Parathyroid adenoma (tissue), 2 donors: Measurements from ENCODE around the gene LRCOL1.

Experiments used
- H2AFZ ChIP-seq: fragments of 300-600 bp; sonication (generic); one replicate; pipeline ENCODE4 v1.7.0; 2017; ENCODE audit warnings: antibody characterized with exemption, mild to moderate bottlenecking
- H3K27ac ChIP-seq: fragments of 300-600 bp; sonication (generic); one replicate; pipeline ENCODE4 v1.7.0; 2017
- H3K27me3 ChIP-seq: fragments of 300-600 bp; sonication (generic); one replicate; pipeline ENCODE4 v1.7.0; 2017; ENCODE audit warnings: low read length; ENCODE audit not compliant: control insufficient read depth, insufficient read depth
- H3K36me3 ChIP-seq: fragments of 300-600 bp; sonication (generic); one replicate; pipeline ENCODE4 v1.7.0; 2017; ENCODE audit warnings: low read length; ENCODE audit not compliant: control insufficient read depth, insufficient read depth
- H3K4me1 ChIP-seq: fragments of 300-600 bp; sonication (generic); one replicate; pipeline ENCODE4 v1.7.0; 2017; ENCODE audit warnings: control low read depth
- H3K4me2 ChIP-seq: fragments of 300-600 bp; sonication (generic); one replicate; pipeline ENCODE4 v1.7.0; 2017; ENCODE audit warnings: low read length
- H3K4me3 ChIP-seq: fragments of 300-600 bp; sonication (generic); one replicate; pipeline ENCODE4 v1.7.0; 2017; ENCODE audit warnings: low read depth, low read length
- H3K79me2 ChIP-seq: fragments of 300-600 bp; sonication (generic); one replicate; pipeline ENCODE4 v1.7.0; 2017; ENCODE audit warnings: control low read depth
- H3K9ac ChIP-seq: fragments of 300-600 bp; sonication (generic); one replicate; pipeline ENCODE4 v1.7.0; 2017; ENCODE audit warnings: mild to moderate bottlenecking
- H3K9me3 ChIP-seq: fragments of 300-600 bp; sonication (generic); one replicate; pipeline ENCODE4 v1.7.0; 2017; ENCODE audit warnings: low read length; ENCODE audit not compliant: control insufficient read depth
- TF ChIP-seq, protein P1 (sequence below): fragments of 300-600 bp; sonication (generic); IDR thresholded peaks from one replicate; pipeline ENCODE4 v1.7.0; 2017; ENCODE audit warnings: antibody characterized with exemption, mild to moderate bottlenecking
- donor health status: primary hyperparathyroidism.

LRCOL1 gene

DNA sequence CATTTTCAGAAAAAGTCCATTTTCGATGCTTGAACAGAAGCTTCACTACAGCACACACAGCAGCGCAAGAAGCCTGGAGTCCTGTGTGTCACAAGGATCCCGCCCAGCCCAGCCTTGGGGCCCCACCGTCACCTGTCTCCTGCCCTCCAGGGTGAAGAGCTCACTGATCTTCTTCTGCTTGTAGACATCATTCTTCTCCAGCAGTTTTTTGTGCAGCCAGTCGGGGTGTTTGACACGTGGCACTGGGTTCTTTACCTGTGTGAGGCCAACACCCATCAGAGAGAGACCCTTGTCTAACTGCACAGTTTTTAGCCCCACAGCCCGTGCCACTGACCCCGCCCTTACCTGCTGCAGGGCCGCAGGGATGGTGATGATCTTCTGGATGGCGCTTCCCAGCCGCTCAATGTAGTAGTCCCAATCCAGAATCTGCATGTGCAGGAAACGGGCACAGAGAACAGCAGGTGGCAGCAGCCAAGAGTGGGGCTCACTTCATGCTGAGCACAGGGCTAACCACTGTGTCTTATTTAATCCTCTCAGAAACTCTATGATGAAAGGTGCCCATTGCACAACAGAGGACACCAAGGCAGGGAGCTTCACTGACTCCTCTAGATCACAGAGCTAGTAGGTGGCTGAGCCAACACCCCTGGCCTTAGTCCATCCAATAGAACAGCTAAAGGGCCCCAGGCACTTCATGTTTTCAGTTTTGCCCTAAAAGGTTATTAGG lies 46.8 kb upstream of the LRCOL1 start:
- no peak overlapping the region for H3K4me3 ChIP-seq
- no peak overlapping the region for H3K9ac ChIP-seq
- TF ChIP-seq, protein P1, sequence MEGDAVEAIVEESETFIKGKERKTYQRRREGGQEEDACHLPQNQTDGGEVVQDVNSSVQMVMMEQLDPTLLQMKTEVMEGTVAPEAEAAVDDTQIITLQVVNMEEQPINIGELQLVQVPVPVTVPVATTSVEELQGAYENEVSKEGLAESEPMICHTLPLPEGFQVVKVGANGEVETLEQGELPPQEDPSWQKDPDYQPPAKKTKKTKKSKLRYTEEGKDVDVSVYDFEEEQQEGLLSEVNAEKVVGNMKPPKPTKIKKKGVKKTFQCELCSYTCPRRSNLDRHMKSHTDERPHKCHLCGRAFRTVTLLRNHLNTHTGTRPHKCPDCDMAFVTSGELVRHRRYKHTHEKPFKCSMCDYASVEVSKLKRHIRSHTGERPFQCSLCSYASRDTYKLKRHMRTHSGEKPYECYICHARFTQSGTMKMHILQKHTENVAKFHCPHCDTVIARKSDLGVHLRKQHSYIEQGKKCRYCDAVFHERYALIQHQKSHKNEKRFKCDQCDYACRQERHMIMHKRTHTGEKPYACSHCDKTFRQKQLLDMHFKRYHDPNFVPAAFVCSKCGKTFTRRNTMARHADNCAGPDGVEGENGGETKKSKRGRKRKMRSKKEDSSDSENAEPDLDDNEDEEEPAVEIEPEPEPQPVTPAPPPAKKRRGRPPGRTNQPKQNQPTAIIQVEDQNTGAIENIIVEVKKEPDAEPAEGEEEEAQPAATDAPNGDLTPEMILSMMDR, result no peak
- peaks cover 5% of the 10 kb centered on the region for H3K4me1 ChIP-seq
- no peaks in the 10 kb centered on the region for H3K9me3 ChIP-seq
- no peaks in the 10 kb centered on the region for H3K79me2 ChIP-seq
- no peaks in the 10 kb centered on the region for H3K36me3 ChIP-seq
- H2AFZ ChIP-seq, result no peak overlapping the region
- H3K4me2 ChIP-seq, result no peak overlapping the region
- no peaks in the 10 kb centered on the region for H3K27me3 ChIP-seq
- no peak overlapping the region for H3K27ac ChIP-seq

DNA sequence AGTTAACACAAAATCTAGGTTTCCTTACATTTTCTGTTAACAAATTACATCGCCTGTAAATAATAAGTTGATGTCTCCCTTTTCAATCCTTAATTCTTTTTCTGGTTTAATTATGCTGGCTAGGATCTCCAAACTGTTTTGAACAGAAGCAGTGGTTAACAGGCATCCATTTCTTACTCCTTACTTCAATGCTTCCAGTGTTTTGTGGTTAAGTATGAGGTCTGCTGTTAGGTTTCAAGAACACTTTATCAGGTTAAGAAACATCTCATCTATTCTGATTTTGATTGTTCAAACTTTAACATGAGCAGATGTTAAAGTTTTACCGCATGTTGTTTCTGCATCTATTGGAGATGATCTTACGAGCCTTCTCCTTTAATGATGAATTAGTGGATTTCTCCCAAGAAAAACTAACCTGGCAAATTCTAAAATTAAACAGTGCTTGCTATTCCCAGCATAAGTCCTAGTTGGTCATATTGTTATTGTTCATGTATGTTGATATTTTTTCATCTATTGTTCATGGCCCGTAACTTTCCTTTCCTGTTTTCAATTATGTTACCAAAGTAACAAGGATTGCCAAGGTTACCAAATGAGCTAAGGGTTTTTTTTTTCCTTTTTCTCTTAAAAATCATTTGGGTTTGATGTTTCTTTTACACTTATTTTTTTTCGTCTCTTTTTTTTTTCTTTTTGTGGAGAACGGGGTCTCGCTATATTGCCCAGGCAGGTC lies 43.3 kb upstream of the LRCOL1 start:
- Histone ChIP-seq H3K79me2 (no peaks in the 10 kb centered on the region), H3K9ac (no peak overlapping the region), H3K27me3 (no peaks in the 10 kb centered on the region), H2AFZ (no peak overlapping the region), H3K4me2 (no peak overlapping the region), H3K27ac (no peak overlapping the region), H3K36me3 (no peaks in the 10 kb centered on the region), H3K9me3 (no peaks in the 10 kb centered on the region), H3K4me3 (no peak overlapping the region), H3K4me1 (no peaks in the 10 kb centered on the region)
- TF ChIP-seq, protein P1, result no peak

DNA sequence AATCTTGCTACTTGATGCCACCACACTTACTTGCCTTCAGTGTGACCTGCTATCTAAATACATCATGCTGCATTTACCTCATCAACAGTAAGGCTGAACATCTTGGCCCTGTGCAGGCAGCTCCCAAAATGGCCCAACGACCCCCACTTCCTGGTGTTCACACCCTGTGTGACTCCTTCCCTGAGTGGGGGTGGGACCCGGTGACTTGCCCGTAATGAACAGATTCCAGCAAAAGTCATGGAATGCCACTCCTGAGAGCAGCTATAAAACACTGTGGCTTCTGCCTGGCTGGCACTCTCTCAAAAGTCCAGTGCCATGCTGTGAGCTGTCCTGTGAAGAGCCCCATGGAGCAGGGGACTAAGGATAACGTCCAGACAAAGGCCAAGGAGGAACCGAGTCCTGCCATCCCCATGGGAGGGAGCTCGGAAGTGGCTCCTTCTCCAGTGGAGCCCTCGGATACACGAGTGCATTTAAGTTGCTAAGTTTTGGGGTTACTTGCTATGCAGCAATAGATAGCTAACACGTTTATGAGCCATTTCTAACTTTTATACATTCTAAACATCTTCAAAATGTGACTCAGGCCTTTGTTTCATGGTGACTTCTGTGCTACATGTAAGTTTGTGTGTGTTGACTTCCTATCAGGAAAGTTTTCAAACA lies 41.2 kb upstream of the LRCOL1 start:
- Histone ChIP-seq H3K79me2 (no peaks in the 10 kb centered on the region), H3K36me3 (no peaks in the 10 kb centered on the region), H3K9me3 (no peaks in the 10 kb centered on the region), H2AFZ (no peak overlapping the region), H3K27ac (no peak overlapping the region), H3K4me2 (no peak overlapping the region), H3K9ac (no peak overlapping the region), H3K4me1 (no peaks in the 10 kb centered on the region), H3K4me3 (no peak overlapping the region), H3K27me3 (no peaks in the 10 kb centered on the region)
- TF ChIP-seq, protein P1, result no peak

DNA sequence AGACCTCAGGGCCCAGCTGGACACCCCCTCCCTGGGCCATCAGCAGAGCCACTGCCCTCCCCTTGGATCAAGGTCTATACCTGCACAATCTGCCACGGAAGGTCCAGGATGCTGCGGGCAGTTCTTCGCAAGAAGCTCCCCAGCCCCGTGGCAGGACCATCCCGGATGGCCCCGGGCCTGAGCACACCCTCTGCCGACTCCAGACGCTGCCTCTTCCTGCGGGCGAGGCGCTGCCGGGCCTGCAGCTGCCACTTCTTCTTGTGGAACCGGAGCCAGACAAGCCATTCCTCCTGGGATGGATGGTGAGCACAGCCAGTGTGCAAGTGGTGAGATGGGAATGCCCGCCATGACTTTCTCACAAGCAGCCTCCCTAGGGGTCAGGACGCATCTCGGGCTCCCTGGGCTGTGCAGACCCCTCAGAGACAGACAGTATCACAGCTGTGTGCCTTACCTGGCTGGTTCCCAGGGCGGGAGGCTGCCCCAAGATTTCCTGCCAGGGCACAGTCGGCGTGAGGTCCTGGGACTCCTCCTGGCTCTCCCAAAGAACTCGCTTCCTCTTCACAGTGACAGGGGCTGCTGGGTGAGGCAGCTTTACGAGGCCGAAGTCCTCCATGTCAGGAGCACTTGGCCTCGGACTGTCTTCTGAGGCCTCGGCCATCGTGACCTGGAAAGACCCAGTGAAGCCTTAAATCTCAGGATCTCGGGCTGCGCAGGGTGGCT lies 39.0 kb upstream of the LRCOL1 start:
- Histone ChIP-seq H3K9ac (no peak overlapping the region), H3K27me3 (no peaks in the 10 kb centered on the region), H3K4me2 (no peak overlapping the region), H3K27ac (no peak overlapping the region), H3K4me1 (no peaks in the 10 kb centered on the region), H2AFZ (no peak overlapping the region), H3K9me3 (no peaks in the 10 kb centered on the region), H3K4me3 (no peak overlapping the region), H3K79me2 (no peaks in the 10 kb centered on the region), H3K36me3 (no peaks in the 10 kb centered on the region)
- TF ChIP-seq, protein P1, result no peak
